GM12878 (cell line): ENCODE results near the gene CNGB1. TPM values are rescaled to one million over a fixed set of nuclear protein-coding genes. Genes with fewer than 3 reads are reported as not detected.
"Not testable (repeated sequence)": the region's sequence is repeated elsewhere in the genome, so short reads cannot be mapped to it uniquely, and the experiment has no call there.

Experiments used
- ATAC-seq: fragments of 200-7000 bp; cut with Tn5 transposase; 3 replicates; pipeline ENCODE4 v1.9.1; 2020; ENCODE audit warnings: mild to moderate bottlenecking, moderate library complexity
- BruUV-seq: library from RNA; stranded (reverse); fragments of 400-500 nt; replicated peaks from 2 replicates; lab custom pipeline; 2021; lab: Mats Ljungman, UMichigan
- CTCF ChIA-PET: fragments of 300-600 bp; sonication (Branson Sonifier 250); formaldehyde crosslinking; extraction: SDS; loops from one replicate; lab custom pipeline; 2021; ENCODE audit warnings: inconsistent platforms; lab: Yijun Ruan, JAX
- POLR2A ChIA-PET: fragments of 350-600 bp; formaldehyde crosslinking; extraction: SDS; loops from one replicate; lab custom pipeline; 2021; ENCODE audit warnings: inconsistent platforms; lab: Charles Lee
- RAD21 ChIA-PET: fragments of 300-600 bp; sonication (Branson Sonifier 250); formaldehyde crosslinking; loops from one replicate; lab custom pipeline; 2023; ENCODE audit warnings: antibody characterized with exemption; ENCODE audit not compliant: unreplicated experiment; lab: Charles Lee
- SMC1A ChIA-PET: fragments of 300-600 bp; sonication (Branson Sonifier 250); formaldehyde crosslinking; loops from one replicate; lab custom pipeline; 2023; ENCODE audit not compliant: unreplicated experiment, uncharacterized antibody; lab: Charles Lee
- DNase-seq: peaks from one replicate; pipeline ENCODE4 v3.0.0-alpha.2; 2011; ENCODE audit warnings: low read depth, low spot score
- FAIRE-seq: peaks from 3 replicates; lab custom pipeline; 2011; peaks lifted over from hg19 to GRCh38; lab: Jason Lieb, UNC
- H2AFZ ChIP-seq: 2 replicates; pipeline ENCODE4 v1.6.0; 2011; ENCODE audit warnings: low read depth, low read length, control low read depth; ENCODE audit not compliant: control insufficient read depth
- H3K27ac ChIP-seq: 2 replicates; pipeline ENCODE4 v1.5.1; 2011; ENCODE audit warnings: control low read depth; ENCODE audit not compliant: control insufficient read depth, insufficient read depth
- H3K27me3 ChIP-seq, 2 experiments: replicated peaks in 1 of 2; 2 replicates each; pipeline versions ENCODE4 v1.6.0 to v1.6.1; 2011; ENCODE audit warnings: low read length in 1 of 2; ENCODE audit not compliant: control insufficient read depth in 2 of 2, insufficient read depth in 2 of 2
- H3K36me3 ChIP-seq, 2 experiments: 2 replicates each; pipeline ENCODE4 v1.5.1; 2011; ENCODE audit warnings: low read length in 1 of 2; ENCODE audit not compliant: control insufficient read depth in 2 of 2, insufficient read depth in 2 of 2
- H3K4me1 ChIP-seq: 2 replicates; pipeline ENCODE4 v1.6.1; 2011; ENCODE audit warnings: mild to moderate bottlenecking, low read length, moderate library complexity, mixed read lengths; ENCODE audit not compliant: control insufficient read depth, insufficient read depth
- H3K4me2 ChIP-seq: 2 replicates; pipeline ENCODE4 v1.6.0; 2011; ENCODE audit warnings: control low read depth; ENCODE audit not compliant: control insufficient read depth, insufficient read depth
- H3K4me3 ChIP-seq: fragments of 200-600 bp; sonication (generic); 2 replicates; pipeline ENCODE4 v1.5.1; 2016
- H3K79me2 ChIP-seq: 2 replicates; pipeline ENCODE4 v1.6.0; 2011; ENCODE audit warnings: low read length; ENCODE audit not compliant: control insufficient read depth, insufficient read depth
- H3K9ac ChIP-seq: 2 replicates; pipeline ENCODE4 v1.8.0; 2011; ENCODE audit warnings: low read length, control low read depth, mixed read lengths; ENCODE audit not compliant: control insufficient read depth, insufficient read depth
- H3K9me3 ChIP-seq: replicated peaks from 3 replicates; pipeline ENCODE4 v1.5.1; 2011; ENCODE audit warnings: mild to moderate bottlenecking, low read length; ENCODE audit not compliant: control insufficient read depth, insufficient read depth
- H4K20me1 ChIP-seq: 2 replicates; pipeline ENCODE4 v1.6.0; 2011; ENCODE audit not compliant: control insufficient read depth, insufficient read depth
- BHLHE40 ChIP-seq, 2 experiments: fragments of 450-650 bp in 1 of 2; IDR thresholded peaks; 2 replicates each; pipeline ENCODE4 v1.6.1; 2011 to 2017; ENCODE audit warnings: low read depth in 2 of 2, borderline replicate concordance in 1 of 2, improper control_type of control experiment in 1 of 2, low read length in 1 of 2, mild to moderate bottlenecking in 1 of 2
- WGBS: methylation state at CpG from one replicate; pipeline ENCODE4 v1.1.6; 2016; ENCODE audit warnings: low lambda C conversion rate; ENCODE audit not compliant: insufficient replicate concordance, insufficient coverage; ENCODE audit errors: missing lambda C conversion rate; 5-methylcytosine and 5-hydroxymethylcytosine counted together
- in situ Hi-C: fragments of 300-500 bp; cut with MboI; formaldehyde crosslinking; loops from 9 replicates; pipeline ENCODE4 v1.14.3; 2018; ENCODE audit warnings: mixed read lengths
- intact Hi-C: fragments of 100-400 bp; cut with micrococcal nuclease; formaldehyde crosslinking; loops from one replicate; pipeline ENCODE4 v1.14.2; 2022; ENCODE audit not compliant: unreplicated experiment
- polyA plus RNA-seq, 11 experiments: library from polyadenylated mRNA; depleted of rRNA in 4 of 11; unstranded in 6 of 11; stranded (reverse) in 5 of 11; fragments of >200 nt; fragmentation: Nextera tagmentation in 4 of 11; fragmentation: Illumina TruSeq in 1 of 11; extraction: Ambion mirVana in 4 of 11; extraction: Trizol in 1 of 11; gene quantifications; 1 replicate in 1 of 11; 2 replicates in 10 of 11; pipeline versions ENCODE4 v1.2.1 to v1.2.3, GENCODE V29; 2011 to 2016; ENCODE audit warnings: inconsistent platforms in 2 of 11, missing spikeins in 2 of 11, low read depth in 1 of 11
- total RNA-seq, 4 experiments: library from RNA; depleted of rRNA in 3 of 4; stranded (reverse); fragments of >200 nt in 3 of 4; fragmentation: Illumina TruSeq in 1 of 4; extraction: Trizol in 1 of 4; gene quantifications; 2 replicates each; pipeline versions ENCODE4 v1.2.1 to v1.2.3, GENCODE V29; 2013 to 2021
- TF ChIP-seq, protein P1 (sequence below): IDR thresholded peaks from 2 replicates; pipeline ENCODE4 v1.6.1; 2011; ENCODE audit warnings: low read depth, low read length, improper control_type of control experiment, borderline replicate concordance

The CNGB1 gene
- total and polyA plus RNA-seq, 10 of the 15 experiments (the other 5 are each of a cell fraction or from before 2014, with no cell fraction given) = 0.03 TPM; not detected in 9

DNA sequence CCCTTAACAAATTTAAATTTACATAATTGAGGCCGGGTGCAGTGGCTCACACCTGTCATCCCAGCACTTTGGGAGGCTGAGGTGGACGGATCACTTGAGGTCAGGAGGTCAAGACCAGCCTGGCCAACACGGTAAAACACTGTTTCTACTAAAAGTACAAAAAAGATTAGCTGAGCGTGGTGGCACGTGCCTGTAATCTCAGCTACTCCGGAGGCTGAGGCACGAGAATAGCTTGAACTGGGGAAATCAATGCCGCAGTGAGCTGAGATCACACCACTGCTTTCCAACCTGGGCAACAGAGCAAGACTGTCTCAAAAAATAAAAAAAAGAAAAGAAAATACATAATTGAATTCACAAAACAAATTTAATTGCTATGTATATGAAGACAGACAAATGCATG is 112.3 kb downstream of the CNGB1 start:
- ATAC-seq = no peak
- POLR2A ChIA-PET = no interaction called here

DNA sequence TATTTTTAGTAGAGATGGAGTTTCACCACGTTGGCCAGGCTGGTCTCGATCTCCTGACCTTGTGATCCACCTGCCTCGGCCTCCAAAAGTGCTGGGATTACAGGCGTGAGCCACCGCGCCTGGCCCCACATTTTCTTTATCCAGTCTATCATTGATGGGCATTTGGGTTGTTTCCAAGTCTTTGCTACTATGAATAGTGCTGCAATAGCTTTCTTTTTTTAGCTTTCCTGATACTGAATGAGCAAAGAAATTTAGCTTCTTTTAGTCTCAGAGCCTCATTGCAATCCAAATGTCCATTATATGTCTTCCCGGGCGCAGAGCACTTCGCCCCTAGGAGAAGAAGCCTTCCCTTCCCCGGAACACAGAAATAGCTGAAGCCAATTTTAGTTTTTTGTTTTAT is 112.9 kb downstream of the CNGB1 start:
- H4K20me1 ChIP-seq, H3K4me3 ChIP-seq, DNase-seq, H3K36me3 ChIP-seq, RAD21 ChIA-PET, POLR2A ChIA-PET, H3K79me2 ChIP-seq, FAIRE-seq, BruUV-seq, H3K9me3 ChIP-seq, H3K27ac ChIP-seq, H3K9ac ChIP-seq, H2AFZ ChIP-seq, intact Hi-C loops, H3K4me1 ChIP-seq, ATAC-seq, H3K4me2 ChIP-seq, in situ Hi-C loops, H3K27me3 ChIP-seq: not testable (repeated sequence)
- SMC1A ChIA-PET = interaction anchor here (1.3 kb wide), 1 partner anchor 9 kb away, joined by 4 read pairs; no protein-coding TSS in a partner anchor
- CTCF ChIA-PET = interaction anchor here (1.1 kb wide), 1 partner anchor 9 kb away, joined by 4 read pairs; no protein-coding TSS in a partner anchor
- 48% methylated on average over 10 of the region's 10 CpGs for WGBS

More for the DNA sequence above, 112.3 kb downstream of the CNGB1 start:
- Histone ChIP-seq H3K4me3 (no peak overlapping the region), H3K36me3 (no peaks in the 10 kb centered on the region), H3K27me3 (no peaks in the 10 kb centered on the region), H2AFZ (no peak overlapping the region), H3K27ac (no peak overlapping the region), H4K20me1 (no peaks in the 10 kb centered on the region), H3K79me2 (no peaks in the 10 kb centered on the region), H3K9ac (no peak overlapping the region), H3K4me1 (no peaks in the 10 kb centered on the region), H3K4me2 (no peak overlapping the region), H3K9me3 (no peaks in the 10 kb centered on the region)
- in situ Hi-C loops = no loop called here
- ChIA-PET CTCF (interaction anchor here (1.0 to 1.1 kb wide), 2 partner anchors 10 to 257 kb away, joined by 3 to 4 read pairs; no protein-coding TSS in a partner anchor), SMC1A (interaction anchor here (1.0 to 1.3 kb wide), 2 partner anchors 10 to 269 kb away, joined by 3 to 4 read pairs; no protein-coding TSS in a partner anchor), RAD21 (no interaction called here)
- no peak for DNase-seq
- intact Hi-C loops = no loop called here
- no peak for FAIRE-seq
- 29% methylated on average over 8 of the region's 8 CpGs for WGBS
- TF ChIP-seq, protein P1, sequence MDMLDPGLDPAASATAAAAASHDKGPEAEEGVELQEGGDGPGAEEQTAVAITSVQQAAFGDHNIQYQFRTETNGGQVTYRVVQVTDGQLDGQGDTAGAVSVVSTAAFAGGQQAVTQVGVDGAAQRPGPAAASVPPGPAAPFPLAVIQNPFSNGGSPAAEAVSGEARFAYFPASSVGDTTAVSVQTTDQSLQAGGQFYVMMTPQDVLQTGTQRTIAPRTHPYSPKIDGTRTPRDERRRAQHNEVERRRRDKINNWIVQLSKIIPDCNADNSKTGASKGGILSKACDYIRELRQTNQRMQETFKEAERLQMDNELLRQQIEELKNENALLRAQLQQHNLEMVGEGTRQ = no peak
- 0 out of 4 replicates have a peak, but pooled peaks of 1 of the 2 experiments have one; percentile 14 for TF ChIP-seq BHLHE40 (IDR thresholded peaks at IDR 0.05; ENCODE audit: borderline replicate concordance in 1 of 2, low read depth in 2 of 2, low read length in 1 of 2)
- no TSS peak for BruUV-seq
